GM23248 (cell line): ENCODE data around the gene MSI1. TPM values are rescaled to one million over a fixed set of nuclear protein-coding genes. Genes with fewer than 3 reads are reported as not detected.

Experiments used
- DNase-seq: peaks from one replicate; pipeline ENCODE4 v3.0.0-alpha.2; 2015
- H2AFZ ChIP-seq: fragments of 200-600 bp; sonication (generic); 2 replicates; pipeline ENCODE4 v1.6.1; 2016; ENCODE audit warnings: antibody characterized with exemption
- H3F3A ChIP-seq: fragments of 200-600 bp; sonication (generic); 2 replicates; pipeline ENCODE4 v1.6.1; 2016; ENCODE audit warnings: mild to moderate bottlenecking, antibody characterized with exemption, mixed run types; ENCODE audit not compliant: insufficient read depth
- H3K27ac ChIP-seq: fragments of 200-600 bp; sonication (generic); 2 replicates; pipeline ENCODE4 v1.5.1; 2016; ENCODE audit warnings: mild to moderate bottlenecking
- H3K27me3 ChIP-seq: fragments of 200-600 bp; sonication (generic); replicated peaks from 2 replicates; pipeline ENCODE4 v1.6.1; 2016; ENCODE audit warnings: mild to moderate bottlenecking; ENCODE audit not compliant: insufficient read depth
- H3K36me3 ChIP-seq: fragments of 200-600 bp; sonication (generic); 2 replicates; pipeline ENCODE4 v1.6.1; 2016; ENCODE audit warnings: low read depth, mild to moderate bottlenecking
- H3K4me1 ChIP-seq: fragments of 200-600 bp; sonication (generic); 2 replicates; pipeline ENCODE4 v1.6.1; 2016; ENCODE audit warnings: mild to moderate bottlenecking; ENCODE audit not compliant: insufficient read depth
- H3K4me2 ChIP-seq: fragments of 200-600 bp; sonication (generic); one replicate; pipeline ENCODE4 v1.6.1; 2016; ENCODE audit warnings: mild to moderate bottlenecking; ENCODE audit not compliant: unreplicated experiment
- H3K4me3 ChIP-seq: fragments of 200-600 bp; sonication (generic); 2 replicates; pipeline ENCODE4 v1.5.1; 2016; ENCODE audit warnings: mild to moderate bottlenecking
- H3K79me2 ChIP-seq: fragments of 200-600 bp; sonication (generic); 2 replicates; pipeline ENCODE4 v1.6.1; 2016; ENCODE audit warnings: mild to moderate bottlenecking; ENCODE audit not compliant: insufficient read depth
- H3K9ac ChIP-seq: fragments of 200-600 bp; sonication (generic); 2 replicates; pipeline ENCODE4 v1.6.1; 2016; ENCODE audit warnings: mild to moderate bottlenecking
- H3K9me2 ChIP-seq: fragments of 200-600 bp; sonication (generic); 2 replicates; pipeline ENCODE4 v1.6.1; 2016; ENCODE audit warnings: mixed run types, mild to moderate bottlenecking, moderate library complexity; ENCODE audit not compliant: insufficient read depth
- H3K9me3 ChIP-seq: fragments of 200-600 bp; sonication (generic); one replicate; pipeline ENCODE4 v1.6.1; 2017; ENCODE audit warnings: low read depth
- H4K20me1 ChIP-seq: fragments of 200-600 bp; sonication (generic); 2 replicates; pipeline ENCODE4 v1.6.0; 2016; ENCODE audit not compliant: insufficient read depth
- EZH2 ChIP-seq: fragments of 200-600 bp; sonication (generic); IDR thresholded peaks from 2 replicates; pipeline ENCODE4 v1.6.1; 2018; ENCODE audit warnings: antibody characterized with exemption, mild to moderate bottlenecking; ENCODE audit not compliant: insufficient read depth, poor library complexity, severe bottlenecking
- EZH2phosphoT487 ChIP-seq: fragments of 200-600 bp; sonication (generic); IDR thresholded peaks from 2 replicates; pipeline ENCODE4 v1.6.1; 2018; ENCODE audit warnings: antibody characterized with exemption, moderate library complexity, mild to moderate bottlenecking, low read depth; ENCODE audit not compliant: insufficient read depth
- WGBS, 2 experiments: methylation state at CpG; one replicate each; pipeline ENCODE4 v1.1.6; 2015 to 2017; ENCODE audit warnings: low lambda C conversion rate in 2 of 2, low coverage in 1 of 2; ENCODE audit errors: missing lambda C conversion rate in 2 of 2; 5-methylcytosine and 5-hydroxymethylcytosine counted together
- in situ Hi-C: fragments of 300-500 bp; cut with MboI; formaldehyde crosslinking; loops from 2 replicates; pipeline ENCODE4 v1.15.0; 2020
- polyA plus RNA-seq: library from polyadenylated mRNA; unstranded; fragments of >200 nt; fragmentation: Nextera tagmentation; extraction: Ambion mirVana; gene quantifications from 2 replicates; pipeline ENCODE4 v1.2.1, GENCODE V29; 2016
- total RNA-seq: library from RNA; depleted of rRNA; stranded (reverse); fragments of >200 nt; shearing (Covaris generic); gene quantifications from 2 replicates; pipeline ENCODE4 v1.2.3, GENCODE V29; 2014

The MSI1 gene
- total and polyA plus RNA-seq, 2 experiments from 2014 or later = not detected

- Histone ChIP-seq H3K36me3 (no peaks in the 10 kb centered on the region), H3K4me3 (no peak overlapping the region), H3K9me3 (no peaks in the 10 kb centered on the region), H3F3A (0 out of 2 replicates have a peak, but pooled peaks cover 4% of the 10 kb centered on the region), H3K4me1 (no peaks in the 10 kb centered on the region), H3K9me2 (no peaks in the 10 kb centered on the region), H3K9ac (no peak overlapping the region), H2AFZ (no peak overlapping the region), H3K79me2 (no peaks in the 10 kb centered on the region), H3K4me2 (no peak overlapping the region), H4K20me1 (no peaks in the 10 kb centered on the region), H3K27ac (no peak overlapping the region), H3K27me3 (peaks cover 45% of the 10 kb centered on the region)
- DNase-seq = no peak
- 80% methylated on average over 6 to 7 of the region's 7 CpGs for WGBS, 2 experiments
- in situ Hi-C loops = no loop called here
- no peak for TF ChIP-seq EZH2phosphoT487
- no peak for TF ChIP-seq EZH2
These were observed 2.6 kb downstream of the MSI1 start for GRCh38 chr12:120366341-120366705.

- Histone ChIP-seq H3K36me3 (no peaks in the 10 kb centered on the region), H3K4me3 (no peak overlapping the region), H3K27ac (no peak overlapping the region), H3K9ac (no peak overlapping the region), H3F3A (0 out of 2 replicates have a peak, but pooled peaks cover 4% of the 10 kb centered on the region), H3K9me2 (no peaks in the 10 kb centered on the region), H3K4me2 (no peak overlapping the region), H3K79me2 (no peaks in the 10 kb centered on the region), H2AFZ (no peak overlapping the region), H4K20me1 (no peaks in the 10 kb centered on the region), H3K27me3 (peaks cover 42% of the 10 kb centered on the region), H3K4me1 (no peaks in the 10 kb centered on the region), H3K9me3 (no peaks in the 10 kb centered on the region)
- TF ChIP-seq EZH2 (no peak), EZH2phosphoT487 (no peak)
- in situ Hi-C loops = no loop called here
- DNase-seq = no peak
- WGBS, 2 experiments = 70 to 76% methylated on average over 13 of the region's 13 CpGs
These were observed 3.2 kb downstream of the MSI1 start for GRCh38 chr12:120365675-120366340.

- H3K4me3 ChIP-seq = no peak overlapping the region
- 49 to 61% methylated on average over 6 of the region's 6 CpGs for WGBS, 2 experiments
- DNase-seq = no peak
These were observed 4.5 kb downstream of the MSI1 start for GRCh38 chr12:120364487-120364886.

GRCh38 chr12:120363274-120363855 is 5.6 kb downstream of the MSI1 start:
- Histone ChIP-seq H3K9me3 (no peaks in the 10 kb centered on the region), H3K4me3 (no peak overlapping the region), H3K79me2 (no peaks in the 10 kb centered on the region), H3F3A (0 out of 2 replicates have a peak, but pooled peaks cover 4% of the 10 kb centered on the region), H3K27me3 (peaks cover 23% of the 10 kb centered on the region), H3K4me1 (no peaks in the 10 kb centered on the region), H3K36me3 (no peaks in the 10 kb centered on the region), H4K20me1 (no peaks in the 10 kb centered on the region), H3K4me2 (no peak overlapping the region), H3K9ac (no peak overlapping the region), H3K27ac (no peak overlapping the region), H2AFZ (no peak overlapping the region), H3K9me2 (no peaks in the 10 kb centered on the region)
- no peak for TF ChIP-seq EZH2
- no peak for TF ChIP-seq EZH2phosphoT487
- WGBS, 2 experiments = 46 to 47% methylated on average over 9 of the region's 9 CpGs
- DNase-seq = no peak
- in situ Hi-C loops = no loop called here

More at GRCh38 chr12:120364487-120364886, 4.5 kb downstream of the MSI1 start:
- Histone ChIP-seq H3K9ac (no peak overlapping the region), H3K27ac (no peak overlapping the region), H3K36me3 (no peaks in the 10 kb centered on the region), H2AFZ (no peak overlapping the region), H3K4me1 (no peaks in the 10 kb centered on the region), H3K9me3 (no peaks in the 10 kb centered on the region), H3K9me2 (no peaks in the 10 kb centered on the region), H3F3A (0 out of 2 replicates have a peak, but pooled peaks cover 4% of the 10 kb centered on the region), H3K27me3 (peaks cover 28% of the 10 kb centered on the region), H4K20me1 (no peaks in the 10 kb centered on the region), H3K79me2 (no peaks in the 10 kb centered on the region), H3K4me2 (no peak overlapping the region)
- TF ChIP-seq EZH2 = no peak
- no peak for TF ChIP-seq EZH2phosphoT487
- in situ Hi-C loops = no loop called here
